Caco-2 (cell line): Measurements from ENCODE around the gene RGS6. TPM values are rescaled to one million over a fixed set of nuclear protein-coding genes. Genes with fewer than 3 reads are reported as not detected.

Experiments used
- BruUV-seq: library from RNA; stranded (reverse); fragments of 400-500 nt; replicated peaks from 2 replicates; lab custom pipeline; 2021; lab: Mats Ljungman, UMichigan
- CTCF ChIA-PET: fragments of 300-600 bp; sonication (Branson Sonifier 250); formaldehyde crosslinking; loops from one replicate; lab custom pipeline; 2022; ENCODE audit warnings: antibody characterized with exemption; lab: Charles Lee
- POLR2A ChIA-PET: fragments of 300-600 bp; sonication (Branson Sonifier 250); formaldehyde crosslinking; loops from one replicate; lab custom pipeline; 2022; ENCODE audit warnings: antibody characterized with exemption; lab: Charles Lee
- DNase-seq, 2 experiments: peaks; one replicate each; pipeline versions ENCODE4 v3.0.0 to v3.0.0-alpha.2; 2020 to 2022
- H3K27me3 ChIP-seq: replicated peaks from 2 replicates; pipeline ENCODE4 v1.6.0; 2011; ENCODE audit warnings: low read length; ENCODE audit not compliant: control insufficient read depth, insufficient read depth
- H3K36me3 ChIP-seq: 2 replicates; pipeline ENCODE4 v1.5.1; 2011; ENCODE audit warnings: low read length; ENCODE audit not compliant: control insufficient read depth, insufficient read depth
- H3K4me1 ChIP-seq: fragments of 250-450 bp; sonication (Bioruptor Pico); 2 replicates; pipeline ENCODE4 v1.5.1; 2020; ENCODE audit warnings: mild to moderate bottlenecking
- H3K4me3 ChIP-seq: 2 replicates; pipeline ENCODE4 v1.5.1; 2011; ENCODE audit warnings: low read depth, mild to moderate bottlenecking, control low read depth, low read length
- H3K9me3 ChIP-seq: fragments of 250-450 bp; sonication (Bioruptor Pico); 2 replicates; pipeline ENCODE4 v1.5.1; 2020; ENCODE audit warnings: mild to moderate bottlenecking, moderate library complexity
- H3K27ac Mint-ChIP-seq: one replicate; pipeline ENCODE4 v1.8.0; 2022; ENCODE audit warnings: mixed read lengths; ENCODE audit not compliant: unreplicated experiment
- H3K27me3 Mint-ChIP-seq: one replicate; pipeline ENCODE4 v1.8.0; 2022; ENCODE audit warnings: mixed read lengths; ENCODE audit not compliant: insufficient read depth, unreplicated experiment
- H3K36me3 Mint-ChIP-seq: one replicate; pipeline ENCODE4 v1.8.0; 2022; ENCODE audit warnings: mild to moderate bottlenecking, mixed read lengths; ENCODE audit not compliant: insufficient read depth, unreplicated experiment
- H3K4me1 Mint-ChIP-seq: one replicate; pipeline ENCODE4 v1.8.0; 2022; ENCODE audit warnings: low read depth, mixed read lengths; ENCODE audit not compliant: unreplicated experiment
- H3K4me3 Mint-ChIP-seq: one replicate; pipeline ENCODE4 v1.8.0; 2022; ENCODE audit warnings: mild to moderate bottlenecking, moderate library complexity, mixed read lengths; ENCODE audit not compliant: unreplicated experiment
- H3K9me3 Mint-ChIP-seq: one replicate; pipeline ENCODE4 v1.8.0; 2022; ENCODE audit warnings: mixed read lengths; ENCODE audit not compliant: unreplicated experiment
- CTCF ChIP-seq, 2 experiments: fragments of 200-600 bp in 1 of 2; IDR thresholded peaks; 1 replicate in 1 of 2; 2 replicates in 1 of 2; pipeline versions ENCODE4 v1.5.1 to v1.8.0; 2011 to 2022; ENCODE audit warnings: antibody characterized with exemption in 1 of 2, control low read depth in 1 of 2, inconsistent platforms in 1 of 2, low read depth in 1 of 2, low read length in 1 of 2, mild to moderate bottlenecking in 1 of 2, moderate library complexity in 1 of 2; ENCODE audit not compliant: insufficient read depth in 1 of 2, severe bottlenecking in 1 of 2, unreplicated experiment in 1 of 2
- intact Hi-C: fragments of 100-400 bp; cut with micrococcal nuclease; formaldehyde crosslinking; loops from one replicate; pipeline ENCODE4 v1.10.0; 2022; ENCODE audit not compliant: unreplicated experiment
- total RNA-seq: library from RNA; stranded (reverse); gene quantifications from 2 replicates; pipeline ENCODE4 v1.2.3, GENCODE V29; 2022

The RGS6 gene
- total RNA-seq, 1 experiment from 2014 or later = not detected

GRCh38 chr14:72483311-72483710 is 551.1 kb downstream of the RGS6 start:
- ChIA-PET POLR2A (no interaction called here), CTCF (interaction anchor here (0.9 kb wide), 1 partner anchor 30 kb away, joined by 3 read pairs; no protein-coding TSS in a partner anchor)
- no peaks in the 10 kb centered on the region for H3K36me3 Mint-ChIP-seq
- Histone ChIP-seq H3K4me3 (no peak overlapping the region), H3K9me3 (peaks cover 3% of the 10 kb centered on the region; the same call in 1 of the 2 replicates), H3K27me3 (no peaks in the 10 kb centered on the region), H3K36me3 (no peaks in the 10 kb centered on the region), H3K4me1 (no peaks in the 10 kb centered on the region)
- no peak for TF ChIP-seq CTCF (IDR thresholded peaks at IDR 0.05; ENCODE audit: insufficient read depth in 1 of 2, low read depth in 1 of 2, low read length in 1 of 2, severe bottlenecking in 1 of 2, unreplicated experiment in 1 of 2)
- no TSS peak for BruUV-seq
- intact Hi-C loops = no loop called here
- no peaks in the 10 kb centered on the region for H3K4me1 Mint-ChIP-seq
- no peak for DNase-seq
- H3K27me3 Mint-ChIP-seq = peaks cover 19% of the 10 kb centered on the region
- H3K27ac Mint-ChIP-seq = no peak overlapping the region
- no peak overlapping the region for H3K4me3 Mint-ChIP-seq
- H3K9me3 Mint-ChIP-seq = no peaks in the 10 kb centered on the region

GRCh38 chr14:72485695-72486094 is 553.5 kb downstream of the RGS6 start:
- ChIA-PET POLR2A (no interaction called here), CTCF (no interaction called here)
- Mint-ChIP-seq H3K9me3 (peaks cover 17% of the 10 kb centered on the region), H3K27me3 (peaks cover 13% of the 10 kb centered on the region), H3K27ac (no peak overlapping the region), H3K36me3 (no peaks in the 10 kb centered on the region), H3K4me1 (no peaks in the 10 kb centered on the region), H3K4me3 (no peak overlapping the region)
- Histone ChIP-seq H3K36me3 (no peaks in the 10 kb centered on the region), H3K27me3 (no peaks in the 10 kb centered on the region), H3K9me3 (peaks cover 9% of the 10 kb centered on the region; the same call in 1 of the 2 replicates), H3K4me1 (no peaks in the 10 kb centered on the region), H3K4me3 (no peak overlapping the region)
- BruUV-seq = no TSS peak
- TF ChIP-seq CTCF (IDR thresholded peaks at IDR 0.05; ENCODE audit: insufficient read depth in 1 of 2, low read depth in 1 of 2, low read length in 1 of 2, severe bottlenecking in 1 of 2, unreplicated experiment in 1 of 2) = no peak
- DNase-seq = no peak
- intact Hi-C loops = no loop called here

GRCh38 chr14:72488514-72488913 is 556.3 kb downstream of the RGS6 start:
- peaks cover 6% of the 10 kb centered on the region; the same call in 1 of the 2 replicates for H3K9me3 ChIP-seq
- ChIA-PET CTCF (no interaction called here), POLR2A (no interaction called here)
- no peak overlapping the region for H3K4me3 Mint-ChIP-seq
- intact Hi-C loops = no loop called here
- no peak for DNase-seq
- peaks cover 9% of the 10 kb centered on the region for H3K27me3 Mint-ChIP-seq
- H3K27me3 ChIP-seq = no peaks in the 10 kb centered on the region
- H3K36me3 ChIP-seq = no peaks in the 10 kb centered on the region
- no peaks in the 10 kb centered on the region for H3K4me1 ChIP-seq
- H3K27ac Mint-ChIP-seq = no peak overlapping the region
- H3K9me3 Mint-ChIP-seq = peaks cover 17% of the 10 kb centered on the region
- BruUV-seq = no TSS peak
- no peaks in the 10 kb centered on the region for H3K36me3 Mint-ChIP-seq
- H3K4me3 ChIP-seq = no peak overlapping the region
- no peaks in the 10 kb centered on the region for H3K4me1 Mint-ChIP-seq
- TF ChIP-seq CTCF (IDR thresholded peaks at IDR 0.05; ENCODE audit: insufficient read depth in 1 of 2, low read depth in 1 of 2, low read length in 1 of 2, severe bottlenecking in 1 of 2, unreplicated experiment in 1 of 2) = no peak
